Measurements from ENCODE around the gene LOXL1. TPM values are rescaled to one million over a fixed set of nuclear protein-coding genes. Genes with fewer than 3 reads are reported as not detected.

Gene LOXL1
- total and polyA plus RNA-seq, 9 of the 15 experiments (the other 6 are each of a cell fraction or from before 2014, with no cell fraction given): 0.14 TPM; not detected in 8

DNA sequence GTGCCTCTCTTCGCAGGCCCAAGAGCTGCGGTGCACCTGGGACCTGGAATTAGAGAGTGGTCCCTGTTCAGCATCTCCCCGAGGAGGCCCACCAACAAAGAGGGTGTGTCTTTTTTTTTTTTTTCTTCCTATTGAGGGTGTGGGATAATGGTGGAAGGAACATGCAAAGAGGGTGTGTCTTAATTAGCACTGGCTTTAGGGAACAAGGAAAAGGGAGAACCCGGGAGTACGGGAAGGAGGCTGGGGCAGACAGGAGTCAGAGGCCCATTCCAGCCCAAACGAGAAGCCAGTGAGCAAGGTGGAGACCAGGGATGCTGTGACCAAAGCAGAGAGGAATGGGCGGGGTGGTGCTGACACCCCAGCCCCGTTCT, 429 bp upstream of the LOXL1 start (continued):
- TF ChIP-seq, protein P1, sequence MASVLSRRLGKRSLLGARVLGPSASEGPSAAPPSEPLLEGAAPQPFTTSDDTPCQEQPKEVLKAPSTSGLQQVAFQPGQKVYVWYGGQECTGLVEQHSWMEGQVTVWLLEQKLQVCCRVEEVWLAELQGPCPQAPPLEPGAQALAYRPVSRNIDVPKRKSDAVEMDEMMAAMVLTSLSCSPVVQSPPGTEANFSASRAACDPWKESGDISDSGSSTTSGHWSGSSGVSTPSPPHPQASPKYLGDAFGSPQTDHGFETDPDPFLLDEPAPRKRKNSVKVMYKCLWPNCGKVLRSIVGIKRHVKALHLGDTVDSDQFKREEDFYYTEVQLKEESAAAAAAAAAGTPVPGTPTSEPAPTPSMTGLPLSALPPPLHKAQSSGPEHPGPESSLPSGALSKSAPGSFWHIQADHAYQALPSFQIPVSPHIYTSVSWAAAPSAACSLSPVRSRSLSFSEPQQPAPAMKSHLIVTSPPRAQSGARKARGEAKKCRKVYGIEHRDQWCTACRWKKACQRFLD (CRISPR knock-in tag; IDR thresholded peaks at IDR 0.05): no peak
- TF ChIP-seq, protein P2, sequence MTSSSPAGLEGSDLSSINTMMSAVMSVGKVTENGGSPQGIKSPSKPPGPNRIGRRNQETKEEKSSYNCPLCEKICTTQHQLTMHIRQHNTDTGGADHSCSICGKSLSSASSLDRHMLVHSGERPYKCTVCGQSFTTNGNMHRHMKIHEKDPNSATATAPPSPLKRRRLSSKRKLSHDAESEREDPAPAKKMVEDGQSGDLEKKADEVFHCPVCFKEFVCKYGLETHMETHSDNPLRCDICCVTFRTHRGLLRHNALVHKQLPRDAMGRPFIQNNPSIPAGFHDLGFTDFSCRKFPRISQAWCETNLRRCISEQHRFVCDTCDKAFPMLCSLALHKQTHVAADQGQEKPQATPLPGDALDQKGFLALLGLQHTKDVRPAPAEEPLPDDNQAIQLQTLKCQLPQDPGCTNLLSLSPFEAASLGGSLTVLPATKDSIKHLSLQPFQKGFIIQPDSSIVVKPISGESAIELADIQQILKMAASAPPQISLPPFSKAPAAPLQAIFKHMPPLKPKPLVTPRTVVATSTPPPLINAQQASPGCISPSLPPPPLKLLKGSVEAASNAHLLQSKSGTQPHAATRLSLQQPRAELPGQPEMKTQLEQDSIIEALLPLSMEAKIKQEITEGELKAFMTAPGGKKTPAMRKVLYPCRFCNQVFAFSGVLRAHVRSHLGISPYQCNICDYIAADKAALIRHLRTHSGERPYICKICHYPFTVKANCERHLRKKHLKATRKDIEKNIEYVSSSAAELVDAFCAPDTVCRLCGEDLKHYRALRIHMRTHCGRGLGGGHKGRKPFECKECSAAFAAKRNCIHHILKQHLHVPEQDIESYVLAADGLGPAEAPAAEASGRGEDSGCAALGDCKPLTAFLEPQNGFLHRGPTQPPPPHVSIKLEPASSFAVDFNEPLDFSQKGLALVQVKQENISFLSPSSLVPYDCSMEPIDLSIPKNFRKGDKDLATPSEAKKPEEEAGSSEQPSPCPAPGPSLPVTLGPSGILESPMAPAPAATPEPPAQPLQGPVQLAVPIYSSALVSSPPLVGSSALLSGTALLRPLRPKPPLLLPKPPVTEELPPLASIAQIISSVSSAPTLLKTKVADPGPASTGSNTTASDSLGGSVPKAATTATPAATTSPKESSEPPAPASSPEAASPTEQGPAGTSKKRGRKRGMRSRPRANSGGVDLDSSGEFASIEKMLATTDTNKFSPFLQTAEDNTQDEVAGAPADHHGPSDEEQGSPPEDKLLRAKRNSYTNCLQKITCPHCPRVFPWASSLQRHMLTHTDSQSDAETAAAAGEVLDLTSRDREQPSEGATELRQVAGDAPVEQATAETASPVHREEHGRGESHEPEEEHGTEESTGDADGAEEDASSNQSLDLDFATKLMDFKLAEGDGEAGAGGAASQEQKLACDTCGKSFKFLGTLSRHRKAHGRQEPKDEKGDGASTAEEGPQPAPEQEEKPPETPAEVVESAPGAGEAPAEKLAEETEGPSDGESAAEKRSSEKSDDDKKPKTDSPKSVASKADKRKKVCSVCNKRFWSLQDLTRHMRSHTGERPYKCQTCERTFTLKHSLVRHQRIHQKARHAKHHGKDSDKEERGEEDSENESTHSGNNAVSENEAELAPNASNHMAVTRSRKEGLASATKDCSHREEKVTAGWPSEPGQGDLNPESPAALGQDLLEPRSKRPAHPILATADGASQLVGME (CRISPR knock-in tag; IDR thresholded peaks at IDR 0.05): no peak
- TF ChIP-seq ZNF766 (CRISPR knock-in tag; conservative IDR thresholded peaks at IDR 0.05) (no peak), FOXM1 (IDR thresholded peaks at IDR 0.05; ENCODE audit: low read depth) (no peak), FOXM1 (CRISPR knock-in tag; IDR thresholded peaks at IDR 0.05; ENCODE audit: low read depth) (no peak), MEIS2 (IDR thresholded peaks at IDR 0.05; ENCODE audit: partially characterized antibody) (no peak), CAMTA2 (CRISPR knock-in tag; conservative IDR thresholded peaks at IDR 0.05) (no peak), MCM7 (IDR thresholded peaks at IDR 0.05) (no peak), LEF1 (IDR thresholded peaks at IDR 0.05) (no peak), KLF10 (CRISPR knock-in tag; IDR thresholded peaks at IDR 0.05) (no peak)
- TF ChIP-seq, protein P3, sequence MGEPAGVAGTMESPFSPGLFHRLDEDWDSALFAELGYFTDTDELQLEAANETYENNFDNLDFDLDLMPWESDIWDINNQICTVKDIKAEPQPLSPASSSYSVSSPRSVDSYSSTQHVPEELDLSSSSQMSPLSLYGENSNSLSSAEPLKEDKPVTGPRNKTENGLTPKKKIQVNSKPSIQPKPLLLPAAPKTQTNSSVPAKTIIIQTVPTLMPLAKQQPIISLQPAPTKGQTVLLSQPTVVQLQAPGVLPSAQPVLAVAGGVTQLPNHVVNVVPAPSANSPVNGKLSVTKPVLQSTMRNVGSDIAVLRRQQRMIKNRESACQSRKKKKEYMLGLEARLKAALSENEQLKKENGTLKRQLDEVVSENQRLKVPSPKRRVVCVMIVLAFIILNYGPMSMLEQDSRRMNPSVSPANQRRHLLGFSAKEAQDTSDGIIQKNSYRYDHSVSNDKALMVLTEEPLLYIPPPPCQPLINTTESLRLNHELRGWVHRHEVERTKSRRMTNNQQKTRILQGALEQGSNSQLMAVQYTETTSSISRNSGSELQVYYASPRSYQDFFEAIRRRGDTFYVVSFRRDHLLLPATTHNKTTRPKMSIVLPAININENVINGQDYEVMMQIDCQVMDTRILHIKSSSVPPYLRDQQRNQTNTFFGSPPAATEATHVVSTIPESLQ (CRISPR knock-in tag; IDR thresholded peaks at IDR 0.05): no peak
- TF ChIP-seq, protein P4, sequence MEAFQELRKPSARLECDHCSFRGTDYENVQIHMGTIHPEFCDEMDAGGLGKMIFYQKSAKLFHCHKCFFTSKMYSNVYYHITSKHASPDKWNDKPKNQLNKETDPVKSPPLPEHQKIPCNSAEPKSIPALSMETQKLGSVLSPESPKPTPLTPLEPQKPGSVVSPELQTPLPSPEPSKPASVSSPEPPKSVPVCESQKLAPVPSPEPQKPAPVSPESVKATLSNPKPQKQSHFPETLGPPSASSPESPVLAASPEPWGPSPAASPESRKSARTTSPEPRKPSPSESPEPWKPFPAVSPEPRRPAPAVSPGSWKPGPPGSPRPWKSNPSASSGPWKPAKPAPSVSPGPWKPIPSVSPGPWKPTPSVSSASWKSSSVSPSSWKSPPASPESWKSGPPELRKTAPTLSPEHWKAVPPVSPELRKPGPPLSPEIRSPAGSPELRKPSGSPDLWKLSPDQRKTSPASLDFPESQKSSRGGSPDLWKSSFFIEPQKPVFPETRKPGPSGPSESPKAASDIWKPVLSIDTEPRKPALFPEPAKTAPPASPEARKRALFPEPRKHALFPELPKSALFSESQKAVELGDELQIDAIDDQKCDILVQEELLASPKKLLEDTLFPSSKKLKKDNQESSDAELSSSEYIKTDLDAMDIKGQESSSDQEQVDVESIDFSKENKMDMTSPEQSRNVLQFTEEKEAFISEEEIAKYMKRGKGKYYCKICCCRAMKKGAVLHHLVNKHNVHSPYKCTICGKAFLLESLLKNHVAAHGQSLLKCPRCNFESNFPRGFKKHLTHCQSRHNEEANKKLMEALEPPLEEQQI (IDR thresholded peaks at IDR 0.05): no peak
- TF ChIP-seq, protein P5, sequence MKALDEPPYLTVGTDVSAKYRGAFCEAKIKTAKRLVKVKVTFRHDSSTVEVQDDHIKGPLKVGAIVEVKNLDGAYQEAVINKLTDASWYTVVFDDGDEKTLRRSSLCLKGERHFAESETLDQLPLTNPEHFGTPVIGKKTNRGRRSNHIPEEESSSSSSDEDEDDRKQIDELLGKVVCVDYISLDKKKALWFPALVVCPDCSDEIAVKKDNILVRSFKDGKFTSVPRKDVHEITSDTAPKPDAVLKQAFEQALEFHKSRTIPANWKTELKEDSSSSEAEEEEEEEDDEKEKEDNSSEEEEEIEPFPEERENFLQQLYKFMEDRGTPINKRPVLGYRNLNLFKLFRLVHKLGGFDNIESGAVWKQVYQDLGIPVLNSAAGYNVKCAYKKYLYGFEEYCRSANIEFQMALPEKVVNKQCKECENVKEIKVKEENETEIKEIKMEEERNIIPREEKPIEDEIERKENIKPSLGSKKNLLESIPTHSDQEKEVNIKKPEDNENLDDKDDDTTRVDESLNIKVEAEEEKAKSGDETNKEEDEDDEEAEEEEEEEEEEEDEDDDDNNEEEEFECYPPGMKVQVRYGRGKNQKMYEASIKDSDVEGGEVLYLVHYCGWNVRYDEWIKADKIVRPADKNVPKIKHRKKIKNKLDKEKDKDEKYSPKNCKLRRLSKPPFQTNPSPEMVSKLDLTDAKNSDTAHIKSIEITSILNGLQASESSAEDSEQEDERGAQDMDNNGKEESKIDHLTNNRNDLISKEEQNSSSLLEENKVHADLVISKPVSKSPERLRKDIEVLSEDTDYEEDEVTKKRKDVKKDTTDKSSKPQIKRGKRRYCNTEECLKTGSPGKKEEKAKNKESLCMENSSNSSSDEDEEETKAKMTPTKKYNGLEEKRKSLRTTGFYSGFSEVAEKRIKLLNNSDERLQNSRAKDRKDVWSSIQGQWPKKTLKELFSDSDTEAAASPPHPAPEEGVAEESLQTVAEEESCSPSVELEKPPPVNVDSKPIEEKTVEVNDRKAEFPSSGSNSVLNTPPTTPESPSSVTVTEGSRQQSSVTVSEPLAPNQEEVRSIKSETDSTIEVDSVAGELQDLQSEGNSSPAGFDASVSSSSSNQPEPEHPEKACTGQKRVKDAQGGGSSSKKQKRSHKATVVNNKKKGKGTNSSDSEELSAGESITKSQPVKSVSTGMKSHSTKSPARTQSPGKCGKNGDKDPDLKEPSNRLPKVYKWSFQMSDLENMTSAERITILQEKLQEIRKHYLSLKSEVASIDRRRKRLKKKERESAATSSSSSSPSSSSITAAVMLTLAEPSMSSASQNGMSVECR (CRISPR knock-in tag; IDR thresholded peaks at IDR 0.05): no peak

Data from K562 (cell line).